ENCODE data around the gene NHS. TPM values are rescaled to one million over a fixed set of nuclear protein-coding genes. Genes with fewer than 3 reads are reported as not detected.

The NHS gene
- total and polyA plus RNA-seq, 4 experiments from 2014 or later: 0.09 to 0.67 TPM; not detected in 2

DNA sequence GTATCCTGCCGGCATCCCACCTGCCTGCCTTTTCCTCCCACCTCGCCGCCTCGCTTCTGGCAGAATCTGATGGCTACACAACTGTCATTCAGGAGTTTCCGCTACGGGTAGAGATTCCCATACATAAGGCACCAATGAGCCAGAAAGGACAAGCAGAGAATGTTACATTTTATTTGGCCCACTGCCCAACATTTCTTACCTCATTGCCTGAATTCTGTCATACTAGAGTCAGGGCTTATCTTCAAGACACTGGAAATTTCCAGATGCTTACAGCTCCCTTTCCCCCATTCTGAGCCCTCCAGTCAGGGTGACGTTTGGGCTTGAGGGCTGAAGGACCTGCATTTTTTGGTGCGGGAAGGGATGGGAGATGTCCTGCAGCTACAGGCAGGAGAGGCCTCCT is 113.0 kb downstream of the NHS start:
- POLR2A ChIA-PET (ENCODE audit: partially characterized antibody): no interaction called here
- no peak overlapping the region for H3K4me3 Mint-ChIP-seq

DNA sequence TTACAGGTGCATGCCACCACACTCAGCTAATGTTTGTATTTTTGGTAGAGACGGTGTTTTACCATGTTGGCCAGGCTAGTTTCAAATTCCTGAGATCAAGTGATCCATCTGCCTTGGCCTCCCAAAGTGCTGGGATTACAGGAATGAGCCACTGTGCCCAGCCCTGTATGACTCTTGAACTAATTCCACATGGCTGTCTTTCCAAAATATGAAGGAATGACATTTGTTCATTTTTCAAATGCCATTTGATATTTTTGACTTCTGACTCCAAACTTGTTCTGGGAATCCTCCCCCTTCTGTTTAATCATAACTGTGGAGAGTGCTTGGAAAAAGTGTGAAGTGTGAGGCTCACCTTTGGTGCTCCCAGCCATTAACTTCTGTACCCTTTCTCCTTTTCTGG is 119.2 kb downstream of the NHS start:
- Histone ChIP-seq H3K27me3 (ENCODE audit: insufficient read depth, low read length) (no peaks in the 10 kb centered on the region), H3K36me3 (ENCODE audit: insufficient read depth, low read length) (no peaks in the 10 kb centered on the region), H3K27ac (ENCODE audit: low read depth, low read length) (no peak overlapping the region), H3K4me3 (ENCODE audit: low read length in 2 of 2) (no peak overlapping the region), H3K9me3 (ENCODE audit: control insufficient read depth in 1 of 2, low read length in 2 of 2) (no peaks in the 10 kb centered on the region), H3K4me1 (ENCODE audit: insufficient read depth, low read length) (no peaks in the 10 kb centered on the region)
- intact Hi-C loops (cut with micrococcal nuclease): no loop called here
- DNase-seq: no peak
- Mint-ChIP-seq H3K4me1 (no peaks in the 10 kb centered on the region), H3K36me3 (no peaks in the 10 kb centered on the region), H3K27ac (no peak overlapping the region), H3K27me3 (no peaks in the 10 kb centered on the region), H3K9me3 (peaks cover 0 to 13% (median 4%) of the 10 kb centered on the region in 8 donors), H3K4me3 (no peak overlapping the region)
- POLR2A ChIA-PET (ENCODE audit: partially characterized antibody): no interaction called here
- CTCF ChIA-PET (ENCODE audit: partially characterized antibody): no interaction called here

More for the DNA sequence above, 113.0 kb downstream of the NHS start:
- peaks cover 0 to 13% (median 6%) of the 10 kb centered on the region in 8 donors for H3K9me3 Mint-ChIP-seq
- H3K27ac Mint-ChIP-seq: no peak overlapping the region
- H3K36me3 ChIP-seq (ENCODE audit: insufficient read depth, low read length): no peaks in the 10 kb centered on the region
- CTCF ChIA-PET (ENCODE audit: partially characterized antibody): no interaction called here
- no peaks in the 10 kb centered on the region for H3K4me1 Mint-ChIP-seq
- no peaks in the 10 kb centered on the region for H3K9me3 ChIP-seq (ENCODE audit: control insufficient read depth in 1 of 2, low read length in 2 of 2)
- H3K27me3 ChIP-seq (ENCODE audit: insufficient read depth, low read length): no peaks in the 10 kb centered on the region
- no peaks in the 10 kb centered on the region for H3K27me3 Mint-ChIP-seq
- intact Hi-C loops (cut with micrococcal nuclease): no loop called here
- no peak for DNase-seq
- no peak overlapping the region for H3K27ac ChIP-seq (ENCODE audit: low read depth, low read length)
- H3K4me1 ChIP-seq (ENCODE audit: insufficient read depth, low read length): no peaks in the 10 kb centered on the region
- no peak overlapping the region for H3K4me3 ChIP-seq (ENCODE audit: low read length in 2 of 2)
- H3K36me3 Mint-ChIP-seq: no peaks in the 10 kb centered on the region

DNA sequence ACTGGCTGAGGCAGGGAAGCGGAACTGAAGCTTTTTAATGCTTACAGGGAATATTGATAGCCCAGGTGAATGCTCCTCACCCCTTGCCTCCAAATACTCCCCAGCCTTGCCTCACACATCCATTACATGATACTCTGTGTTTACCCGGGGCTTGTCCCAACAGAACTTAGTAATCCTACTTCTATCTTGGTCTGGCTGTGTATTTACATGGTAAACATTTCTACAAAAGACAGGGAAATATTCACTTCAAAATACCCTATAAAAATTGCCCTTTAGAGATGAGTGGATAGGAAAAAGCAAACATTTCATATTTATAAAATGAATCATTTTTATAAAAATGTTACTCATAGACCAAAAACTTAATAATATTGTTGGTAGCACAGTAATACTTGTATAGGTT is 120.1 kb downstream of the NHS start:
- Mint-ChIP-seq H3K27ac (no peak overlapping the region), H3K4me3 (no peak overlapping the region), H3K9me3 (peaks cover 0 to 13% (median 1%) of the 10 kb centered on the region in 8 donors), H3K27me3 (no peaks in the 10 kb centered on the region), H3K4me1 (no peaks in the 10 kb centered on the region), H3K36me3 (no peaks in the 10 kb centered on the region)
- Histone ChIP-seq H3K4me1 (ENCODE audit: insufficient read depth, low read length) (no peaks in the 10 kb centered on the region), H3K27ac (ENCODE audit: low read depth, low read length) (no peak overlapping the region), H3K9me3 (ENCODE audit: control insufficient read depth in 1 of 2, low read length in 2 of 2) (no peaks in the 10 kb centered on the region), H3K36me3 (ENCODE audit: insufficient read depth, low read length) (no peaks in the 10 kb centered on the region), H3K4me3 (ENCODE audit: low read length in 2 of 2) (no peak overlapping the region), H3K27me3 (ENCODE audit: insufficient read depth, low read length) (no peaks in the 10 kb centered on the region)
- CTCF ChIA-PET (ENCODE audit: partially characterized antibody): no interaction called here
- POLR2A ChIA-PET (ENCODE audit: partially characterized antibody): no interaction called here
- intact Hi-C loops (cut with micrococcal nuclease): no loop called here
- DNase-seq: no peak

DNA sequence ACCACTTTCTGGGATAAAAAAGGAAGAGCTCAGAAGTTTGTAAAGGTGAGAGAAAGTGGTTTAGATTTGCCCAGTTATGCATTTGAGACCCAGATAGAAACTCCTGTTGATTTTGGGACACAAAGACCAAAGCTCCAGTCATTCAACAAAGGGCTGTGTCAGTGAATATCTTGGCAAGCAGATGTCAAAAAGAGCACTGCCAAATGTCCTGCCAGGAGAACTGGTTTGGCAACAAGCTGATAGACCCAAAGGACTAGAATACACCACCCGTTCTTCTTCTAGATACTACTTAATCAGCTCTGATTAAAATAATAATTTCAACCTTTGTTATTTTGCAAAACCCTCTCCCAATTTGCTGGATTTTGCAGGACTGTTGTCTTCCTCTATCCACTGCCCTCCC is 121.4 kb downstream of the NHS start:
- CTCF ChIA-PET (ENCODE audit: partially characterized antibody): no interaction called here

DNA sequence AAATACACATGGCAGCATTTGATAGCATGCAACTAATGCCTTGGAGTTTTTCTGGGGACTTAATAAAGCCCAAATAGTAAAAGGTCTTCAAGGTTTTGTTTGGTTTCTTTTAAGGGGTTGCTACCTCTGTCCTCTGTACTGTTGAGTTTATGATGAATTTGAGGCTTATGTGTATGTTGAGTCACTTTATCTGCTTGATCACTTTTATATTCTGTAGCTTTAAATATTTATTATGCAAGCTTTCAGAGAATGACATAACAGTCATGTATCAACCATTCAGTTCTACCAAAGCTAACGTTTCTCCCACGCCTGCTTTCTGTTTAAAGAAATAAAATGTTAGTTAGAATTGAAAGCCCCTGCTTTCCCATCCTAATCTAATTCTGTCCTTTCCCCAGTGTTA is 122.2 kb downstream of the NHS start:
- H3K4me1 ChIP-seq (ENCODE audit: insufficient read depth, low read length): no peaks in the 10 kb centered on the region
- no peak overlapping the region for H3K4me3 ChIP-seq (ENCODE audit: low read length in 2 of 2)
- no peak for DNase-seq
- H3K36me3 ChIP-seq (ENCODE audit: insufficient read depth, low read length): no peaks in the 10 kb centered on the region
- POLR2A ChIA-PET (ENCODE audit: partially characterized antibody): no interaction called here
- Mint-ChIP-seq H3K4me3 (no peak overlapping the region), H3K9me3 (peaks cover 0 to 5% (median 0%) of the 10 kb centered on the region in 8 donors), H3K36me3 (no peaks in the 10 kb centered on the region), H3K27ac (no peak overlapping the region), H3K4me1 (no peaks in the 10 kb centered on the region), H3K27me3 (no peaks in the 10 kb centered on the region)
- no peaks in the 10 kb centered on the region for H3K27me3 ChIP-seq (ENCODE audit: insufficient read depth, low read length)
- H3K9me3 ChIP-seq (ENCODE audit: control insufficient read depth in 1 of 2, low read length in 2 of 2): no peaks in the 10 kb centered on the region
- intact Hi-C loops (cut with micrococcal nuclease): no loop called here
- no peak overlapping the region for H3K27ac ChIP-seq (ENCODE audit: low read depth, low read length)
- CTCF ChIA-PET (ENCODE audit: partially characterized antibody): no interaction called here

More for the DNA sequence above, 121.4 kb downstream of the NHS start:
- no peaks in the 10 kb centered on the region for H3K4me1 Mint-ChIP-seq
- peaks cover 0 to 9% (median 0%) of the 10 kb centered on the region in 8 donors for H3K9me3 Mint-ChIP-seq
- Histone ChIP-seq H3K4me1 (ENCODE audit: insufficient read depth, low read length) (no peaks in the 10 kb centered on the region), H3K27ac (ENCODE audit: low read depth, low read length) (no peak overlapping the region), H3K4me3 (ENCODE audit: low read length in 2 of 2) (no peak overlapping the region), H3K9me3 (ENCODE audit: control insufficient read depth in 1 of 2, low read length in 2 of 2) (no peaks in the 10 kb centered on the region), H3K36me3 (ENCODE audit: insufficient read depth, low read length) (no peaks in the 10 kb centered on the region), H3K27me3 (ENCODE audit: insufficient read depth, low read length) (no peaks in the 10 kb centered on the region)
- intact Hi-C loops (cut with micrococcal nuclease): no loop called here
- POLR2A ChIA-PET (ENCODE audit: partially characterized antibody): no interaction called here
- H3K27me3 Mint-ChIP-seq: no peaks in the 10 kb centered on the region
- DNase-seq: no peak
- no peak overlapping the region for H3K4me3 Mint-ChIP-seq
- H3K27ac Mint-ChIP-seq: no peak overlapping the region
- H3K36me3 Mint-ChIP-seq: no peaks in the 10 kb centered on the region

DNA sequence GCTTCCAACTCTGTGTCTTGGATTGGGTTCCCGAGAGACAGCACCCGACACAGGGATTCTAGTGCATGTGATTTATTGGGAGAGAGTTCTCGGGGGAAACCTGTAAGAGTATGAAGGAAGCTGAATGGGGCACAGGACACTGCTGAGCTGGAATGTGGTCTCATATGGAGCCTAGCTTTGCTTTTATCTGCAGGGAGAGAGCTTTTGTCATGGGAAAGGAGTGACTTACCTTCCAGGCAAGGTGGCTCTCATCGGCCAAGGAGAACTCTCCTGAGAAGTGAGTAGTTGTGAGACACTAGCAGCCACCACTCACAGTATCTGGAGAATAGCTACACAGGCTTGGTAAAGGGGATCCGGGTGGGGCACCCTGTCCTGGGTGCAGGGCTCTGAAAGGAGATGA is 124.5 kb downstream of the NHS start:
- Mint-ChIP-seq H3K9me3 (peaks cover 0 to 2% (median 0%) of the 10 kb centered on the region in 8 donors), H3K27me3 (no peaks in the 10 kb centered on the region), H3K4me3 (no peak overlapping the region), H3K4me1 (no peaks in the 10 kb centered on the region), H3K27ac (no peak overlapping the region), H3K36me3 (no peaks in the 10 kb centered on the region)
- intact Hi-C loops (cut with micrococcal nuclease): no loop called here
- CTCF ChIA-PET (ENCODE audit: partially characterized antibody): no interaction called here
- Histone ChIP-seq H3K27me3 (ENCODE audit: insufficient read depth, low read length) (no peaks in the 10 kb centered on the region), H3K27ac (ENCODE audit: low read depth, low read length) (no peak overlapping the region), H3K4me1 (ENCODE audit: insufficient read depth, low read length) (no peaks in the 10 kb centered on the region), H3K4me3 (ENCODE audit: low read length in 2 of 2) (no peak overlapping the region), H3K36me3 (ENCODE audit: insufficient read depth, low read length) (no peaks in the 10 kb centered on the region), H3K9me3 (ENCODE audit: control insufficient read depth in 1 of 2, low read length in 2 of 2) (no peaks in the 10 kb centered on the region)
- DNase-seq: no peak
- POLR2A ChIA-PET (ENCODE audit: partially characterized antibody): no interaction called here

DNA sequence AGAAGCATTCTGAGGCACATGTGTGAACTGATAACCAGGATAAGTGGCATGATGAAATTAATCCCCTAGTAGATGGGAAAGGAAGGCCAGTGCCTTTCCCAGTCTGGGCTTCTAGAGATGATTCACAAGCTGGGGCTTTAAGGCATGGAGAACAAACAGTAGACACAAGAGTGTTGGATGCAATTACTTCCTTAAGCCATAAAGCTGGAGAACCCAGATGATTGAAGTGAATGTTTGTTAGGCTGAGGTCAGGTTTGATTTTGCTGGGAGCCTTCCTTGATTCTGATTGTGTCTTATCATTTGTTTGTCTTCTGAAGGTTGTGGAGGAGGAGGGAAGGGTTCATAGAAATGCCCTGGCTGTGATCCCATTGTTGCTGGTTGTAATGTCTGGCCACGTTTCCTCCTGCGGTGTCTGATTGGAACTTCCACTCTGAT is 125.2 kb downstream of the NHS start:
- Mint-ChIP-seq H3K27ac (no peak overlapping the region), H3K27me3 (no peaks in the 10 kb centered on the region), H3K4me1 (no peaks in the 10 kb centered on the region), H3K36me3 (no peaks in the 10 kb centered on the region), H3K9me3 (peaks cover 0 to 2% (median 0%) of the 10 kb centered on the region in 8 donors), H3K4me3 (no peak overlapping the region)
- no peaks in the 10 kb centered on the region for H3K9me3 ChIP-seq (ENCODE audit: control insufficient read depth in 1 of 2, low read length in 2 of 2)
- H3K27ac ChIP-seq (ENCODE audit: low read depth, low read length): no peak overlapping the region
- H3K36me3 ChIP-seq (ENCODE audit: insufficient read depth, low read length): no peaks in the 10 kb centered on the region
- intact Hi-C loops (cut with micrococcal nuclease): no loop called here
- H3K27me3 ChIP-seq (ENCODE audit: insufficient read depth, low read length): no peaks in the 10 kb centered on the region
- H3K4me3 ChIP-seq (ENCODE audit: low read length in 2 of 2): no peak overlapping the region
- no peaks in the 10 kb centered on the region for H3K4me1 ChIP-seq (ENCODE audit: insufficient read depth, low read length)
- POLR2A ChIA-PET (ENCODE audit: partially characterized antibody): no interaction called here
- no peak for DNase-seq
- CTCF ChIA-PET (ENCODE audit: partially characterized antibody): no interaction called here

DNA sequence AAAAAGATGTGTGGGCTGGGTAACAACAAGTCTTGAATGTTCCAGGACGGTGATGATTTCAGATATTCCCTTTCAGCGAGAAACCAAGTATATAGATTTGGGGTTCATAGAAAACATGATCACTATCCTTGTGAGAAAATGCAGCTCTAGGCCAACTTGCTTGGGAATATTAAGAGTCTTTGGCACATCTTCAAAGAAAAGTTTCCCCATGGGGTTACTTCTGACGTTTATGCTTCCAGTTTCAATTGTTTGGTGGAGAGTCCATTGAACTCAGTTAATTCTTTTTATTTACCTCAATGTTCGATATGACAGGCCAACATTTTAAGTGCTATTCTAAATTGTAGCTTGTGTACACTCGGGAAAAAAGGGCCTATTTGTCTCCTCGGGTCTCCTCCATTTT is 126.7 kb downstream of the NHS start:
- H3K4me1 ChIP-seq (ENCODE audit: insufficient read depth, low read length): no peaks in the 10 kb centered on the region
- POLR2A ChIA-PET (ENCODE audit: partially characterized antibody): no interaction called here
- Mint-ChIP-seq H3K27me3 (no peaks in the 10 kb centered on the region), H3K4me1 (no peaks in the 10 kb centered on the region), H3K36me3 (no peaks in the 10 kb centered on the region), H3K9me3 (peaks cover 0 to 9% (median 0%) of the 10 kb centered on the region in 8 donors), H3K27ac (no peak overlapping the region), H3K4me3 (no peak overlapping the region)
- no peaks in the 10 kb centered on the region for H3K27me3 ChIP-seq (ENCODE audit: insufficient read depth, low read length)
- intact Hi-C loops (cut with micrococcal nuclease): no loop called here
- no peaks in the 10 kb centered on the region for H3K9me3 ChIP-seq (ENCODE audit: control insufficient read depth in 1 of 2, low read length in 2 of 2)
- no peak overlapping the region for H3K4me3 ChIP-seq (ENCODE audit: low read length in 2 of 2)
- H3K36me3 ChIP-seq (ENCODE audit: insufficient read depth, low read length): no peaks in the 10 kb centered on the region
- CTCF ChIA-PET (ENCODE audit: partially characterized antibody): no interaction called here
- no peak overlapping the region for H3K27ac ChIP-seq (ENCODE audit: low read depth, low read length)
- no peak for DNase-seq

All from CD4-positive, alpha-beta memory T cell (primary cell).